ENCODE measurements around the gene RRP8.

RRP8 gene

GRCh38 chr11:6650104-6650503, 46.7 kb upstream of the RRP8 start:
- no peak overlapping the region for H2AFZ ChIP-seq (ENCODE audit: low read depth, low read length)
- H3K27me3 ChIP-seq (ENCODE audit: low read depth, low read length): peaks cover 21% of the 10 kb centered on the region; the same call in 1 of the 2 replicates
- no peaks in the 10 kb centered on the region for H3K36me3 ChIP-seq (replicated peaks; ENCODE audit: low read depth, low read length)
- no peaks in the 10 kb centered on the region for H3K9me3 ChIP-seq (ENCODE audit: insufficient read depth, low read length)
- H4K20me1 ChIP-seq (ENCODE audit: insufficient read depth, low read length): no peaks in the 10 kb centered on the region
- peaks cover 27% of the 10 kb centered on the region for H3K4me1 ChIP-seq (ENCODE audit: low read length)
- H3K9ac ChIP-seq (ENCODE audit: low read length): no peak overlapping the region
- H3K4me2 ChIP-seq (ENCODE audit: low read length): no peak overlapping the region
- no peak overlapping the region for H3K27ac ChIP-seq (ENCODE audit: low read length)
- H3K79me2 ChIP-seq (ENCODE audit: low read length): no peaks in the 10 kb centered on the region
- H3K4me3 ChIP-seq (ENCODE audit: low read length): no peak overlapping the region
- TF ChIP-seq CTCF (IDR thresholded peaks at IDR 0.05; ENCODE audit: low read depth, low read length) (no peak), EZH2phosphoT487 (IDR thresholded peaks at IDR 0.05; ENCODE audit: low read depth) (no peak)

- H4K20me1 ChIP-seq (ENCODE audit: insufficient read depth, low read length): no peaks in the 10 kb centered on the region
- H3K9me3 ChIP-seq (ENCODE audit: insufficient read depth, low read length): no peaks in the 10 kb centered on the region
- peaks cover 27% of the 10 kb centered on the region for H3K4me1 ChIP-seq (ENCODE audit: low read length)
- H3K4me2 ChIP-seq (ENCODE audit: low read length): no peak overlapping the region
- no peaks in the 10 kb centered on the region for H3K79me2 ChIP-seq (ENCODE audit: low read length)
- H3K36me3 ChIP-seq (replicated peaks; ENCODE audit: low read depth, low read length): no peaks in the 10 kb centered on the region
- H3K9ac ChIP-seq (ENCODE audit: low read length): no peak overlapping the region
- peaks cover 30% of the 10 kb centered on the region; the same call in 1 of the 2 replicates for H3K27me3 ChIP-seq (ENCODE audit: low read depth, low read length)
- TF ChIP-seq EZH2phosphoT487 (IDR thresholded peaks at IDR 0.05; ENCODE audit: low read depth): no peak
- no peak for TF ChIP-seq CTCF (IDR thresholded peaks at IDR 0.05; ENCODE audit: low read depth, low read length)
- H3K27ac ChIP-seq (ENCODE audit: low read length): no peak overlapping the region
- H3K4me3 ChIP-seq (ENCODE audit: low read length): no peak overlapping the region
- no peak overlapping the region for H2AFZ ChIP-seq (ENCODE audit: low read depth, low read length)
These were observed 45.1 kb upstream of the RRP8 start for GRCh38 chr11:6648501-6648900.

GRCh38 chr11:6647836-6648235, 44.4 kb upstream of the RRP8 start:
- Histone ChIP-seq H3K36me3 (replicated peaks; ENCODE audit: low read depth, low read length) (no peaks in the 10 kb centered on the region), H3K4me1 (ENCODE audit: low read length) (peaks cover 27% of the 10 kb centered on the region), H3K79me2 (ENCODE audit: low read length) (no peaks in the 10 kb centered on the region), H3K27me3 (ENCODE audit: low read depth, low read length) (peaks cover 29% of the 10 kb centered on the region; the same call in 1 of the 2 replicates), H3K4me2 (ENCODE audit: low read length) (peak overlapping the region; percentile 80), H3K9ac (ENCODE audit: low read length) (peak overlapping the region; percentile 63; the same call in 1 of the 2 replicates), H3K4me3 (ENCODE audit: low read length) (no peak overlapping the region), H4K20me1 (ENCODE audit: insufficient read depth, low read length) (no peaks in the 10 kb centered on the region), H3K27ac (ENCODE audit: low read length) (peak overlapping the region; percentile 65; the same call in 1 of the 2 replicates), H2AFZ (ENCODE audit: low read depth, low read length) (no peak overlapping the region), H3K9me3 (ENCODE audit: insufficient read depth, low read length) (no peaks in the 10 kb centered on the region)
- TF ChIP-seq CTCF (IDR thresholded peaks at IDR 0.05; ENCODE audit: low read depth, low read length) (no peak), EZH2phosphoT487 (IDR thresholded peaks at IDR 0.05; ENCODE audit: low read depth) (no peak)

- peak overlapping the region; percentile 80 for H3K4me2 ChIP-seq (ENCODE audit: low read length)
- TF ChIP-seq CTCF (IDR thresholded peaks at IDR 0.05; ENCODE audit: low read depth, low read length) (no peak), EZH2phosphoT487 (IDR thresholded peaks at IDR 0.05; ENCODE audit: low read depth) (no peak)
- H3K9me3 ChIP-seq (ENCODE audit: insufficient read depth, low read length): no peaks in the 10 kb centered on the region
- H3K36me3 ChIP-seq (replicated peaks; ENCODE audit: low read depth, low read length): no peaks in the 10 kb centered on the region
- no peaks in the 10 kb centered on the region for H4K20me1 ChIP-seq (ENCODE audit: insufficient read depth, low read length)
- H3K79me2 ChIP-seq (ENCODE audit: low read length): no peaks in the 10 kb centered on the region
- peak overlapping the region; percentile 60 for H2AFZ ChIP-seq (ENCODE audit: low read depth, low read length)
- H3K4me3 ChIP-seq (ENCODE audit: low read length): peak overlapping the region; percentile 63
- H3K27ac ChIP-seq (ENCODE audit: low read length): peak overlapping the region; percentile 65
- H3K4me1 ChIP-seq (ENCODE audit: low read length): peaks cover 27% of the 10 kb centered on the region
- H3K27me3 ChIP-seq (ENCODE audit: low read depth, low read length): peaks cover 24% of the 10 kb centered on the region; the same call in 1 of the 2 replicates
- H3K9ac ChIP-seq (ENCODE audit: low read length): peak overlapping the region; percentile 63
These were observed 43.7 kb upstream of the RRP8 start for GRCh38 chr11:6646918-6647679.
